Neural crest cell (in vitro differentiated cells): ENCODE data around the gene MYO10. TPM values are rescaled to one million over a fixed set of nuclear protein-coding genes. Genes with fewer than 3 reads are reported as not detected.
A peak's percentile ranks its signal among the peaks of the same experiment; 100 is the strongest.
"Not testable (repeated sequence)": the region's sequence is repeated elsewhere in the genome, so short reads cannot be mapped to it uniquely, and the experiment has no call there.

Experiments
- DNase-seq: peaks from one replicate; pipeline ENCODE4 v3.0.0; 2021; ENCODE audit warnings: low read depth, mixed read lengths, low spot score
- H3K27ac Mint-ChIP-seq: one replicate; pipeline ENCODE4 v1.8.0; 2021; ENCODE audit warnings: mild to moderate bottlenecking, mixed read lengths; ENCODE audit not compliant: unreplicated experiment
- H3K27me3 Mint-ChIP-seq: 2 replicates; pipeline ENCODE4 v1.8.0; 2021; ENCODE audit warnings: low read depth, mild to moderate bottlenecking, mixed read lengths
- H3K36me3 Mint-ChIP-seq: 2 replicates; pipeline ENCODE4 v1.8.0; 2021; ENCODE audit warnings: low read depth, mild to moderate bottlenecking, mixed read lengths
- H3K4me1 Mint-ChIP-seq: 2 replicates; pipeline ENCODE4 v1.8.0; 2021; ENCODE audit warnings: mixed read lengths
- H3K4me3 Mint-ChIP-seq: one replicate; pipeline ENCODE4 v1.8.0; 2021; ENCODE audit warnings: mild to moderate bottlenecking, mixed read lengths
- H3K9me3 Mint-ChIP-seq: 2 replicates; pipeline ENCODE4 v1.8.0; 2021; ENCODE audit warnings: mixed read lengths
- total RNA-seq: library from RNA; stranded (reverse); gene quantifications from 2 replicates; pipeline ENCODE4 v1.2.1, GENCODE V29; 2021
- TF ChIP-seq, protein P1 (sequence below): fragments of 200-600 bp; sonication (generic); conservative IDR thresholded peaks from 2 replicates; pipeline ENCODE4 v1.5.0; 2021; ENCODE audit warnings: antibody characterized with exemption, mild to moderate bottlenecking

Gene MYO10
- total RNA-seq, 1 donor from 2014 or later: 94.4 TPM

DNA sequence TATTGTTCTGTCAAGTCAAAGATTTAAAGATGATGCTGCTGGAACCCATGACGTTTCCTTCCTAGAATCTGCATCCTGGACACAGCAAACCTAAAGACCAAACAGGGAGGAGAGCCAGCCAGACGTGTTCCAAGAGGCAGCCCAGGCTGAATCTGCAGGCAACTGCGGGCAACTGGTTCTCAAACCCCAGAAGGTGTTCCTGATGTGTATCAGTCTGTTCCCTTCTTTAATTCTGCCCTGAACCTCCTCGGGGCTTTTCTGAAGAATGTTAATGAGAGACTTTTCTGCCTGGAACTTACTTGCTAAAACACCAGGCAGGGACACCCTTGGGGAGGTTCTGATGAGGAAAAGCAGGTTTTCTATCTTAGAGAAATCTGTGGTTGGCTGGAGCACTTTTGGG is 186.5 kb downstream of the MYO10 start:
- H3K27me3 Mint-ChIP-seq: no peaks in the 10 kb centered on the region
- no peak for DNase-seq
- no peak overlapping the region for H3K27ac Mint-ChIP-seq
- H3K9me3 Mint-ChIP-seq: no peaks in the 10 kb centered on the region
- H3K4me1 Mint-ChIP-seq: peaks cover 37% of the 10 kb centered on the region
- TF ChIP-seq, protein P1, sequence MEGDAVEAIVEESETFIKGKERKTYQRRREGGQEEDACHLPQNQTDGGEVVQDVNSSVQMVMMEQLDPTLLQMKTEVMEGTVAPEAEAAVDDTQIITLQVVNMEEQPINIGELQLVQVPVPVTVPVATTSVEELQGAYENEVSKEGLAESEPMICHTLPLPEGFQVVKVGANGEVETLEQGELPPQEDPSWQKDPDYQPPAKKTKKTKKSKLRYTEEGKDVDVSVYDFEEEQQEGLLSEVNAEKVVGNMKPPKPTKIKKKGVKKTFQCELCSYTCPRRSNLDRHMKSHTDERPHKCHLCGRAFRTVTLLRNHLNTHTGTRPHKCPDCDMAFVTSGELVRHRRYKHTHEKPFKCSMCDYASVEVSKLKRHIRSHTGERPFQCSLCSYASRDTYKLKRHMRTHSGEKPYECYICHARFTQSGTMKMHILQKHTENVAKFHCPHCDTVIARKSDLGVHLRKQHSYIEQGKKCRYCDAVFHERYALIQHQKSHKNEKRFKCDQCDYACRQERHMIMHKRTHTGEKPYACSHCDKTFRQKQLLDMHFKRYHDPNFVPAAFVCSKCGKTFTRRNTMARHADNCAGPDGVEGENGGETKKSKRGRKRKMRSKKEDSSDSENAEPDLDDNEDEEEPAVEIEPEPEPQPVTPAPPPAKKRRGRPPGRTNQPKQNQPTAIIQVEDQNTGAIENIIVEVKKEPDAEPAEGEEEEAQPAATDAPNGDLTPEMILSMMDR: no peak
- peaks cover 15% of the 10 kb centered on the region for H3K36me3 Mint-ChIP-seq
- no peak overlapping the region for H3K4me3 Mint-ChIP-seq

DNA sequence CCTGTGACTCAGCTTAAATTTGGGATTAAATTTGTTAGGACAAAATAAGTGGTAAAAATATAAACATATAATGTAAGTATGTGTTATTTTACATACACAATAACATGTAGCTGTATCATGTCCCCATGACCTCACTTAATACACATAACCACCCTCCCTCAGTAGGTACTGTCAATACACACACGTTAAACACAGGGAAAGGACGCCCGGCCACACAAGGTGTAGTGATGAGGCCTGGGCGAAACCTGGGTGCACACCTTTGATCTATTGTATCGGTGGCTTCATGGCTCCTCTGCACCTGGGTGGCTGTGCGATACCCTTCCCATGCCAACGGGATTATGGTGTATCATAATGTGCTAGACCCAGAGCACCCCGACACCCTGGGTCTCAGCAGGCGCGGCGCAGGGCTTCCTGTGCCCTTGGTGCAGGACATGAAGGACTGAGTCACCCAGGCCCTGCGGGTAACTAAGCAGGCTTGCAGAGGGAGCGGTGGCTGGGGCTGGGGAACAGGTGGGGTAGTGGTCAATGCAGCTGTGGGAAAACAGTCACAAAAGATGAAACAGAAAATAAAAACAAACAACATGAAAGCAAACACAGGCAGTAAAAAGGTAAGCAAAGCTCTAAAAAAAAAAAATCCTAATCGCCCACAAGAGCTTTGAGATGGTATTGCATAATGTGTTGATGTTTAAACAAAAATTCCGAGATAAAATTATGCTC is 191.8 kb downstream of the MYO10 start:
- Mint-ChIP-seq H3K4me3 (no peak overlapping the region), H3K4me1 (peaks cover 60% of the 10 kb centered on the region), H3K36me3 (peaks cover 6% of the 10 kb centered on the region), H3K27me3 (no peaks in the 10 kb centered on the region), H3K27ac (no peak overlapping the region), H3K9me3 (no peaks in the 10 kb centered on the region)
- no peak for DNase-seq
- TF ChIP-seq, protein P1: no peak

DNA sequence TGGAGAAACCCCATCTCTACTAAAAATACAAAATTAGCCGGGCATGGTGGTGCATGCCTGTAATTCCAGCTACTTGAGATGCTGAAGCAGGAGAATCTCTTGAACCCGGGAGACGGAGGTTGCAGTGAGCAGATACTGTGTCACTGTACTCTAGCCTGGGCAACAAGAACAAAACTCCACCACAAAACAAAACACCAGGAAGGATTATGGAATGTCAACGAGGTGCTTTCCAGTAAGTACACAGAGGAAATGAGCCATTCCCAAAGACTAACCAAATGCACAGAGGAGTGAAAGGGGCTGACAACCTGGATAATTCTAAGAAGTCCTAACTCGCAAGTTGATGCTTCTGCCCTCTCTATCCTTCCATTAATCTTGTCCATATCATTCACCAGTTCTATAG is 193.2 kb downstream of the MYO10 start:
- DNase-seq: no peak
- Mint-ChIP-seq H3K27me3 (no peaks in the 10 kb centered on the region), H3K4me1 (peaks cover 71% of the 10 kb centered on the region), H3K9me3 (no peaks in the 10 kb centered on the region), H3K36me3 (peaks cover 3% of the 10 kb centered on the region), H3K27ac (peak overlapping the region; percentile 90), H3K4me3 (peak overlapping the region; percentile 13)
- TF ChIP-seq, protein P1: no peak

DNA sequence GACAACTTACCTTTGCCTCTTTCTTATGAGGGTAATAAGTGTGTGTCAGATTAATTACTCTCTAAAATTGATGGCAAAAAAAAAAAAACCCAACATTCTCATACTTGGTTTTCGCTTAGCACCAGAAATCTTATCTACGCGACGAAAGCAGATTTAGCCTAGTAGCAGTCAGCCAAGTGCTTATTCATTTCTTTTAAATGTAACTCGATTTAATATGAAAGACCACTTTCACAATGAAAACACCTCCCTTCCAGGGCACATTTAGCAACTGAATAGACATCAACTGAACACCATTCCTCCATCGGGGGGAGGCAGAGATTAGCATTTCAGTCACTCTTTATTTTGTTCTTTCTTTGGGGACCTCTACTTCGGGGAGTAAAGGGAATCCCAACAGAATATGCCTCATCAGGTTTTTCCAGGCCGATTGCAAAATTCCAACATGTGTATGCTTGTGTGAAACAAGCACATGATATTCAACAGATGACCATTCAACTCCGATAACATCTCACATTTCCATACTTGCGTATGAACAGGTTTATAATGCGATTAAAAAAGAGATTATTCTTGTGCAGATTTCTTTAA is 195.2 kb downstream of the MYO10 start:
- Mint-ChIP-seq H3K27me3 (no peaks in the 10 kb centered on the region), H3K9me3 (no peaks in the 10 kb centered on the region), H3K4me3 (peak overlapping the region; percentile 88), H3K4me1 (peaks cover 76% of the 10 kb centered on the region), H3K27ac (peak overlapping the region; percentile 85), H3K36me3 (no peaks in the 10 kb centered on the region)
- TF ChIP-seq, protein P1: no peak
- no peak for DNase-seq

DNA sequence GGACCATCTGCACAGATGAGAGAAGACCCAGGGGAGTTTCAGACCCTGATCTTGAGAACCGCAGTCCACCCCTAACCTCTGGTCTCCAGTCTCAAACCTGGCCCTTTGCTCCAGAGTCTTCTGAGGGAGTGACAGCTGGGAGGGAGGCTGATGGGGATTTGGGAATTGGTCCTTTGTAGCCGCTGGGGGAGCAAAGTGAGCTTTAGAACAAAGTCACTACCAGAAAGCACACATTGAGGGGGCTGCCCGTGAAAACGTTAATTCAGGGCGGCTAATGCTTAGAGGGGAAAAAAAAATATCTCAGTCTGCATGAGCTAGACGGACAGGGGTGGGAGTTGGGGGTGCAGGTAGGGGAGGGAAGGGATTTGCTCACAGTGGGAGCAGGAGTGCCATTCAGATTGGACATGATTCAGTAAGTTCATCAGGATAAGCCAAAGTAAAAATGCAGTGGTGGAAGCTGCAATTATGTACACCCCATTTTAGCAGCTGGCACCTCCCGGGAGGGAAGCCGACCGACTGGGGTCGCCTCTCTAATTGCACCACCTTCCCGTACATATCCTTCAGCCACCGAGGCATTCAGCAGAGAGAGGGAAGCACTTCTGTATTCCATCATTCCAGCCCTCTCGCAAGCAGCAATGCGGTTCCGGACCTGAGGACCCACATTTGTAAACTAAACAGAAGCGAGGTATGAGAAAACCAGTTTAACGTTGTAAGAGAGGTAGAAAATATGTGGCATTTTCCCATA is 195.8 kb downstream of the MYO10 start:
- no peak for DNase-seq
- Mint-ChIP-seq H3K27ac (peak overlapping the region; percentile 85), H3K27me3 (no peaks in the 10 kb centered on the region), H3K4me3 (peak overlapping the region; percentile 88), H3K9me3 (no peaks in the 10 kb centered on the region), H3K36me3 (no peaks in the 10 kb centered on the region), H3K4me1 (peaks cover 79% of the 10 kb centered on the region)
- TF ChIP-seq, protein P1: no peak

DNA sequence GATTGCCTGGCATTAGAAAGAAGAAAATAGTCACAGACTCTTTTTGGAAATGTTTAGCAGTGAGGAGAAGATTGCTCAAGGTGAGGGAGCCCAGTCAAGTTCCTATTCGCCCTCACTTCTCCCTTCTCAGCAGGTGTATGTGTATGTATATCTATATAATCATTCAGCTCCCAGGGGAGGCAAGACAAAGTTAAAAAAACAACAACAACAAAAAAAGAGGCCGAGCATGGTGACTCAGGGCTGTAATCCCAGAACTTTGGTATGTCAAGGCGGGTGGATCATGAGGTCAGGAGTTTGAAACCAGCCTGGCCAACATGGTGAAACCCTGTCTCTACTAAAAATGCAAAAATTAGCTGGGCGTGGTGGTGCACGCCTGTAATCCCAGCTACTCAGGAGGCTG is 197.7 kb downstream of the MYO10 start:
- Mint-ChIP-seq H3K4me1 (peaks cover 87% of the 10 kb centered on the region), H3K4me3 (peak overlapping the region; percentile 74), H3K27ac (peak overlapping the region; percentile 91)
- not testable (repeated sequence) for DNase-seq, H3K27me3 Mint-ChIP-seq, H3K36me3 Mint-ChIP-seq, H3K9me3 Mint-ChIP-seq
